Hepatic stellate cell (primary cell): Measurements from ENCODE around the gene INSC.

Source experiments
- DNase-seq: peaks from one replicate; pipeline ENCODE4 v3.0.0; 2011; ENCODE audit warnings: low spot score

Gene INSC

DNA sequence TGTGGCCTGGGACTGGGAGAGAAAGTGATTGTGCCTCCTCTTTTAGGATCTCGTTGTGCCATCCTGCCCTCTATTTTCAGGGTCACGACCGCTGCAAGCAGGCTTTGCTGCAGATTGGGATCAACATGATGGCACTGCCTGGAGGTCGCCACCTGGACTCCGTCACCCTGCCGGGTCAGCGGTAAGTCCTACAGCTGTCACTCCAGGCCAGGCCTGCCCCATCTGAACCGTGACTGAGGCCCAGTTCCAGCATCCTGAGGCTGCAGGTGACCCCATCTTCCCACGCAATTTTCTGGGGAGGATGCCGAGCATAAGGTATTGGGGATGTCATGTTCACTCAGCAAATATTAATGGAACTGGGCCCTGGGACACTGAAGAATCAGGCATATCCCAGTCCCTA, 34.3 kb downstream of the INSC start:
- DNase-seq = no peak

GRCh38 chr11:15150507-15150906, 35.8 kb downstream of the INSC start:
- no peak for DNase-seq

GRCh38 chr11:15153231-15153630, 38.5 kb downstream of the INSC start:
- no peak for DNase-seq

- DNase-seq = peak; percentile 37
Measured at GRCh38 chr11:15157181-15157580, 42.5 kb downstream of the INSC start.

DNA sequence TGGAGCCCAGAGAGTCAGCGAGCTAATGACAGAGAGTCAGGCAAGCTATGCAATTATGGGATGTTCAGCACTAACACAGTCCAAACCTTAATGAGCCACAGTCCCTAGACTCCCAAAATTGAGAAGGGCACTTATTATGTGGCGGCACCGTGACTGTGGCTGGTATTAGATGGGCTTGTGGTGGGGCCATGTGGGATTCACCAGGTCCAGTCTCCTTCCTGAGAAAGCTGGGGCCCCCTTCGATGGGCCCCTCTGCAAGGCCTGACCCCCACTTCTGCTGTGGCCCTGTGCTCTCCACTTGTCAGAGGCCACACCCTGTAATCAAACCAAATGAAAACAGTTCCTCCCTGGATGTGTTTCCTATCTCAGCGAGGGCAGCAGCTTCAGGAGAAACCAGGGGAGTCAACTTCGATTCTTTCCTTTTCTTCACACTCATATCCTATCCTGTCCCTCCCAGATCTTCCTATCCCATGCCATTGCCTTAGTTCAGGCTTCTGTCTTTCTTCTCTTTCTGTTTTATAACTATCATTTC, 42.9 kb downstream of the INSC start:
- no peak for DNase-seq

DNA sequence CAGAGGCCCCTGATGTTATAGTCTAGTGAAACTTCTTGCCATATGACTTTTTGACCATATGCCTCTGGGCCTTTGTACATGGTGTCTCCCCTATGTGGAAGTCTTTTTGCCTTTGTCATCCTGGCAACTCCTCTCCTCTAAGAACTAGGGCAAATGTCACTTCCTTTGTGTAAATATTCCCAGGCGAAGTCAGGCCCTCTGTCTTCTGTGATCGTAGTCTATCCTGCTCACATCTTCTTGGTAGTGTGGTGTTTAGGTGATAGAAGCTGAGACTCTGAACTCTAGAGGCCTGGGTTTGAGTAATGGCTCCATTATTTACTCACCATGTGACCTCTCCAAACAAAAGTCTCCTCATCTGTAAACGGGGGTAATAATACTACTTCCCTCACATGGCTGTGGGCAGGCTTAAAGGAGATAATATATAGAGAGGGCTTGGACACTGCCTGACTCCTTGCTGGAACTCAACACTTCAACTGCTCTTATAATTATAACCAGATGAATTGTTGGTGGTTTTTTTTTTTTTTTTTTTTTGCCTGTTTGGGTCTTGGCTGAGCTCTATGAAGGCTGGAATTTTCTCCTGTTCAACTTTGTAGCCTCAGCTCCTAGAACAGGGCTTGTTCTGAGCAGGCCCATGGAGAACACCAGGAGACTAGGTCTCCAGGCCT, 43.8 kb downstream of the INSC start:
- peak; percentile 27 for DNase-seq

DNA sequence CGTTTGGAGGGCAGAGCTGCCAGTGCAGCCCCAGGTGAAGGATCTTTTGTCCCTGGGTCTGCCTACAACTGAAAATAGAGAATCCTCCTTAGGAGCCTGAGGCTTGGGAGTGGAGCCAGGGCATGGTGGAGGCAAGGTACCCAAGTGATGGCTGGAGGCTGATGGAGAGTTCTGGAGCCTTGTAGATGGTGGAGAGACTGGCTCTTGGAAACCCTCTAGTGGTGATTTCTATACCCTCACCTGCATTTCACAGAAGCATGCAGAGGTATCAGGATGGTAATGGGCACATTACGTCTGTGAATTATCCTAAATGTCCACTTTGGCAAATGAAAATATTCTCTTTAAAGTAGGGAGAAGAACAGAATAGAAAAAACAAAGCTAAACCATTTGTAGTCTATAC, 44.4 kb downstream of the INSC start:
- peak; percentile 38 for DNase-seq

GRCh38 chr11:15161790-15162189, 47.1 kb downstream of the INSC start:
- DNase-seq = no peak

GRCh38 chr11:15163136-15163535, 48.4 kb downstream of the INSC start:
- no peak for DNase-seq

GRCh38 chr11:15166204-15166603, 51.5 kb downstream of the INSC start:
- no peak for DNase-seq

GRCh38 chr11:15169815-15170551, 55.3 kb downstream of the INSC start:
- no peak for DNase-seq

DNA sequence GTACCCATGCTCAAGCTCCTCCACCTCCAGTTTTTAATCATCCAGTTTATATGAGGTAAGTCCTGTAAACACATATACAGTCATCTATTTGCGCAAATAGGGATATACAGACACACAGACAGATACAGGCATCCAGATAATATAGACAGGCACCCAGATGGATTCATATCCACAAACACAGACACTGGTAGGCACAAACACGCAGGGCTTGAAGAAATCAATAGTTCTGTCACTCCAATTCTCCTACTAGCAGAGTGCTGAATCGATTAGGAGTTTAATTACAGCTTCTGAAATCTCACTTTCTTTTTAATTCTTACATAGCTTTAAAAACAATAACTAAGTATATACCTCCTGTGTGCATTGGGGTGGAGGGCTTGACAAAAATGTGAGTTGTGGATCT, 56.0 kb downstream of the INSC start:
- DNase-seq = no peak

DNA sequence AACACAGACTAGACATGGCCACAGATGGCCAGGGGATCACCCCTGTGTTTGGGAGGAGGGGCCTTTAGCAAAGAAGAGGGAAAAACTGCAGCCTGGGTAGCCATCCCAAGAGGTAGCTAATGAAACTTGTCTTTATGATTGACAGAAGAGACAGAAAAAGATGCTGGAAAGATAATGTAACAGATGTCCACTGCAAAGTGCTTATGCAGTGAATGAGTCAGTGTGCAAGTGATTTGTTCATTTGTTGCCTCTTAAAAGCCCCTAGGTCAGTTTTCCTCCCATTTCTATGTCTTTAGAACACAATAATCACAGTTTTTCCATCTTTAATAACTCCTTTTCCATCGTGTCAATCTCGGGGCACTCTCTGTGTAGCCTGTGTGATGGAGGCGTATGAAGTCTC, 57.2 kb downstream of the INSC start:
- no peak for DNase-seq

DNA sequence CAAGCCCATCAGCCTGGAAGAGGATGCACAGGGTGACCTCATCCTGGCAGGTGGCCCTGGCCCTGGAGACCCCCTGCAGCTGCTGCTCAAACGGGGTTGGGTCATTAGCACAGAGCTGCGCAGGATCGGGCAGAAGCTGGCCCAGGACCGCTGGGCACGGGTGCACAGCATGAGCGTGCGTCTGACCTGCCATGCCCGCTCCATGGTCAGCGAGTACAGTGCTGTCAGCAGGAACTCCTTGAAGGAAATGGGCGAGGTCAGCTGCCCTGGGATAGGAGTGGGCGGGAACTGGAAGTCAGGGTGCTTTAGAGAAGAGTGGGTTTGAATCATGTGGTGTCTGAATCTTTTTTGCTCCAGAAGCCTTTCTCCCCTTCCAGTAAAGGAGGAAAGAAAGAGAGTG, 61.1 kb downstream of the INSC start:
- no peak for DNase-seq

DNA sequence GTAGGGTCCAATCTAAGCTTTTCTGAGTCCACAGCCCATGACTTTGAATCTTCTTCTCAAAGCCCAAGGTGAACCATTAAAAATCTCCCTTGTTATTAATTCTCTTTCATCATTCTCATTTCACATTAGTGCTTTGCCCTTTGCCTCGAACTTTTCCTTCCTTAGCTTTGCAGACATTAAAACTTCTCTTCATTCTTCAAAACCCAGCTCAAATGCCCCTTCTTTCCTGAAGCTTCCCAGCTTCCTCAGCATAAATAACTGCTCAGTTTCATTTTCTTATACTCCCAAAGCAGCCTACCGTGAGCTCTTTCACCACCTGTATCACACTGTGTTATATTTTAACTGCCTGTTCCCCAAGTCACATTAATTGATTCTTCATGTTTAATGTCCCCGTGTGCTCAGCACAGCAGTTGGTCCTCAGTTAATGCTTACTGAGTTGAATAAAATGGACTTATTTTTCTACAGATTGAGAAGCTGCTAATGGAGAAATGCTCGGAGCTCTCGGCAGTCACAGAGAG, 62.0 kb downstream of the INSC start:
- no peak for DNase-seq

DNA sequence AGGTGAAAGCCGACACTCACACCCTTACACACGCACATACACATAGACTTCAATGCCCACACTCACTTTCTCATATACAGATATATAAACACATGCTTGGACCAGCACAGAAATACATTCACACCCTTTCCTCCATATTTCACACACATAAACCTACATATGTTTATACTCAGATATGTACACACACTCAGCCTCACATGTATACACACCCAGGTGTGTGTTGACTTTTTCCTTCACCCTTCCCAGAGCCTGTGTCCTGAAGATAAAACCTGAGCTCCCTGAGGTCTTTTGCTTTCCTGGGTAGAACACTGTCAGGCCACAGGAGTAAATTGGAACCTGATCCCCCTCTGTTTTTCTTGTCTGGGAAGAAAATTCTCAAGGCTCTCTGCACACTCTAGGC, 62.8 kb downstream of the INSC start:
- DNase-seq = no peak

GRCh38 chr11:15178214-15178613, 63.5 kb downstream of the INSC start:
- no peak for DNase-seq

- DNase-seq = no peak
Measured at GRCh38 chr11:15179167-15179566, 64.4 kb downstream of the INSC start.

DNA sequence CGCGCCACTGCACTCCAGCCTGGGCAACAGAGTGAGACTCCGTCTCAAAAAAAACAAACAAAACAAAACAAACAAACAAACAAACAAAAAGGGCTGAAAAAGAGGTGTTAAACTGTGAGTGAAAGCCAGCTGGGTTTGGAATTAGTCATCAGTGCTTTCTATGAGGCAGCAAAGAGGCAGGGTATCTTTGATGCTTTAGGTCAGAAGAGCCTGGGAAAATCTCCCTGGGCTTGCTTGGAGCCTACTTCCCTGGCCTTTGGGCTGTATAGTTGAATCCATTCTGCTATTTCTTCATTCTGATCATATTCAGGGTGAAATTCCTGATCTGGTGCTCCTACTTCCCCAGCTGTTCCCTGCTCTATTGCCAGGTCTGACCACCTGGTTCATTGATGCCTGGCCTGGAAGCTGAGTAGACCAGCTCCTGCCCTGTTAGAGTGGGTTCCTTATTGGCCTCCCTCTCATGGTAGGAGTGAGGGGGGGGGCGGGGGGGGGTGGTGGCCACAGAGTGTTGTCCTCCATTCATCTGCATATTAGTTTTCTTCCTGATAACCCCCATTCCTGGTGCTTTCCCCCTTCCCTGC, 65.6 kb downstream of the INSC start:
- no peak for DNase-seq

DNA sequence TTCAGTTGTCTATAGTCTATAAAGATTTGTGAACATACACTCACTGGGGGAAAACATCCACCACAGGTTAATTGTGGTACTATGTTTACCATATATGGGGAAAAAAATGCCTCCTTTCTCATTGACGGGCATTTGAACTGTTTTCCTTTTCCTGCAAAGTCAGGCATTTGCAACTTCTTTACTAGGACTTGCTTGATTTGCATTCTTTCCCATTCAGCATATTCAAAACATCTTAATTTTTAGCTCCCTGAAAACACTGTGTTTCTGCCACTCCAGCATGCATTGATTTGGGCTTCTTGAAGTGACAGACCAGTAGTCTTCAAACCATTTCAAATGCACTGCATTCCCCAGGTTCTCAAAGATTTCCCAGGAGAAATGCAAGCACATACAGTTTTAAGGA, 67.6 kb downstream of the INSC start:
- DNase-seq = no peak

- no peak for DNase-seq
Measured at GRCh38 chr11:15185021-15185420, 70.3 kb downstream of the INSC start.

- no peak for DNase-seq
Measured at GRCh38 chr11:15186146-15186545, 71.4 kb downstream of the INSC start.

DNA sequence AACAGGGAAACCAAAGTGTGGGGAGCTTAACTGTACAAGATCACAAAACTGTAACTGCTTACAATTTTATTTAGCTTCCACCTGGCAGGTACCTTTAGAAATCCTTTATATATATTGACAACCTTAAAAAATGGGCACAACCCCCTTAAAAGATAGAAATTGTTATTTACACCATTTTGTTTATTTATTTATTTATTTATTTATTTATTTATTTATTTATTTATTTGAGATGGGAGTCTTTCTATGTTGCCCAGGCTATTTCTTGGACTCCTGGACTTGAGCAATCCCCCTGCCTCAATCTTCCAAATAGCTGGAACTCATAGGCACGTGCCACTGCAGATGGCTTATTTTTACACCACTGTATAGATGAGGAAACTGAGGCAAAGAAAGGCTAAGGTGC, 74.5 kb downstream of the INSC start:
- DNase-seq = no peak
